ENCODE data around the gene CCDC197. TPM values are rescaled to one million over a fixed set of nuclear protein-coding genes. Genes with fewer than 3 reads are reported as not detected.

The CCDC197 gene
- not detected in 2 replicates for total RNA-seq (2014; rRNA removed; shearing (Covaris generic))

GRCh38 chr14:93997082-93997481 is at the start of gene CCDC197:
Gene CCDC197 (plus strand): TSS chr14:93997301. CDS start chr14:93998132, 831 bp downstream.
- peak; percentile 36 for DNase-seq (ENCODE audit: low read depth)

GRCh38 chr14:93949511-93950075 is 47.5 kb upstream of the CCDC197 start:
- DNase-seq (ENCODE audit: low read depth): no peak

- no peak for DNase-seq (ENCODE audit: low read depth)
Observed at GRCh38 chr14:93950948-93951634, 46.0 kb upstream of the CCDC197 start.

- peak; percentile 24 for DNase-seq (ENCODE audit: low read depth)
Observed at GRCh38 chr14:93951635-93952540, 45.2 kb upstream of the CCDC197 start.

GRCh38 chr14:93952829-93953228 is 44.3 kb upstream of the CCDC197 start:
- DNase-seq (ENCODE audit: low read depth): no peak

- no peak for DNase-seq (ENCODE audit: low read depth)
Observed at GRCh38 chr14:93953263-93953662, 43.8 kb upstream of the CCDC197 start.

- no peak for DNase-seq (ENCODE audit: low read depth)
Observed at GRCh38 chr14:93953739-93954515, 43.2 kb upstream of the CCDC197 start.

- no peak for DNase-seq (ENCODE audit: low read depth)
Observed at GRCh38 chr14:93954516-93954830, 42.6 kb upstream of the CCDC197 start.

GRCh38 chr14:93954900-93955849 is 41.9 kb upstream of the CCDC197 start:
- no peak for DNase-seq (ENCODE audit: low read depth)

- no peak for DNase-seq (ENCODE audit: low read depth)
Observed at GRCh38 chr14:93955850-93956481, 41.1 kb upstream of the CCDC197 start.

- DNase-seq (ENCODE audit: low read depth): no peak
Observed at GRCh38 chr14:93956514-93957332, 40.4 kb upstream of the CCDC197 start.

GRCh38 chr14:93957333-93957710 is 39.8 kb upstream of the CCDC197 start:
- DNase-seq (ENCODE audit: low read depth): no peak

- no peak for DNase-seq (ENCODE audit: low read depth)
Observed at GRCh38 chr14:93957751-93958566, 39.1 kb upstream of the CCDC197 start.

- no peak for DNase-seq (ENCODE audit: low read depth)
Observed at GRCh38 chr14:93958567-93959238, 38.4 kb upstream of the CCDC197 start.

GRCh38 chr14:93959239-93960107 is 37.6 kb upstream of the CCDC197 start:
- peak; percentile 97 for DNase-seq (ENCODE audit: low read depth)

- DNase-seq (ENCODE audit: low read depth): no peak
Observed at GRCh38 chr14:93960108-93960475, 37.0 kb upstream of the CCDC197 start.

Data from M059J (cell line).